Endothelial cell of umbilical vein (primary cell): ENCODE data around the gene ASB2. TPM values are rescaled to one million over a fixed set of nuclear protein-coding genes. Genes with fewer than 3 reads are reported as not detected.

ENCODE experiments used
- BruUV-seq: library from RNA; stranded (reverse); fragments of 400-500 nt; replicated peaks from 2 replicates; lab custom pipeline; 2021; lab: Mats Ljungman, UMichigan
- CTCF ChIA-PET: fragments of 300-600, 350-600 bp; sonication (Branson Sonifier 250); formaldehyde crosslinking; loops from one replicate; lab custom pipeline; 2021; ENCODE audit warnings: antibody characterized with exemption, inconsistent platforms; lab: Charles Lee
- POLR2A ChIA-PET: fragments of 300-600, 350-600 bp; sonication (Branson Sonifier 250); formaldehyde crosslinking; loops from one replicate; lab custom pipeline; 2021; ENCODE audit warnings: antibody characterized with exemption, inconsistent platforms; lab: Charles Lee
- DNase-seq: peaks from one replicate; pipeline ENCODE4 v3.0.0-alpha.2; 2011; ENCODE audit warnings: low read depth, low spot score
- FAIRE-seq: peaks from 2 replicates; lab custom pipeline; 2011; peaks lifted over from hg19 to GRCh38; lab: Jason Lieb, UNC
- H2AFZ ChIP-seq: 2 replicates; pipeline ENCODE4 v1.6.0; 2012; ENCODE audit warnings: low read depth, low read length, control low read depth, inconsistent platforms
- H3K27ac ChIP-seq: 2 replicates; pipeline ENCODE4 v1.5.1; 2011; ENCODE audit warnings: low read depth, mild to moderate bottlenecking, control low read depth, low read length, moderate library complexity; ENCODE audit not compliant: insufficient read depth
- H3K27me3 ChIP-seq, 2 experiments: 2 replicates each; pipeline versions ENCODE4 v1.6.0 to v1.6.1; 2011; ENCODE audit warnings: low read length in 2 of 2, mixed read lengths in 1 of 2; ENCODE audit not compliant: control insufficient read depth in 2 of 2, insufficient read depth in 2 of 2
- H3K36me3 ChIP-seq, 2 experiments: 2 replicates in 1 of 2; 3 replicates in 1 of 2; pipeline ENCODE4 v1.5.1; 2011; ENCODE audit warnings: low read length in 2 of 2, mild to moderate bottlenecking in 1 of 2, moderate library complexity in 1 of 2; ENCODE audit not compliant: control insufficient read depth in 2 of 2, insufficient read depth in 2 of 2; ENCODE audit errors: extremely low read depth in 1 of 2
- H3K4me1 ChIP-seq: 3 replicates; pipeline ENCODE4 v1.5.1; 2011; ENCODE audit warnings: mild to moderate bottlenecking, low read length; ENCODE audit not compliant: control insufficient read depth, insufficient read depth; ENCODE audit errors: extremely low read depth
- H3K4me2 ChIP-seq: 2 replicates; pipeline ENCODE4 v1.6.1; 2011; ENCODE audit warnings: low read length, control low read depth, mixed read lengths; ENCODE audit not compliant: insufficient read depth
- H3K4me3 ChIP-seq, 3 experiments: fragments of 200-600 bp in 1 of 3; sonication (generic), shearing (Covaris generic) in 1 of 3; replicated peaks in 1 of 3; 2 replicates each; pipeline ENCODE4 v1.5.1; 2011 to 2016; ENCODE audit warnings: control low read depth in 3 of 3, low read length in 3 of 3, mild to moderate bottlenecking in 2 of 3, inconsistent platforms in 1 of 3, low read depth in 1 of 3, moderate library complexity in 1 of 3; ENCODE audit not compliant: insufficient read depth in 1 of 3
- H3K79me2 ChIP-seq: 2 replicates; pipeline ENCODE4 v1.6.0; 2012; ENCODE audit warnings: low read length, inconsistent platforms; ENCODE audit not compliant: control insufficient read depth, insufficient read depth
- H3K9ac ChIP-seq: replicated peaks from 2 replicates; pipeline ENCODE3; 2011; ENCODE audit warnings: low read length, control low read depth; ENCODE audit not compliant: insufficient read depth; ENCODE audit errors: extremely low read depth
- H3K9me1 ChIP-seq: replicated peaks from 3 replicates; pipeline ENCODE4 v1.6.0; 2011; ENCODE audit warnings: mild to moderate bottlenecking, low read length; ENCODE audit not compliant: control insufficient read depth, insufficient read depth; ENCODE audit errors: extremely low read depth
- H3K9me3 ChIP-seq: replicated peaks from 2 replicates; pipeline ENCODE4 v1.5.1; 2012; ENCODE audit warnings: low read length, inconsistent platforms; ENCODE audit not compliant: control insufficient read depth, insufficient read depth
- H4K20me1 ChIP-seq: replicated peaks from 2 replicates; pipeline ENCODE3; 2011; ENCODE audit warnings: mild to moderate bottlenecking, low read length; ENCODE audit not compliant: control insufficient read depth, insufficient read depth; ENCODE audit errors: extremely low read depth
- CTCF ChIP-seq, 2 donors: IDR thresholded peaks; 1 replicate in 1 of 2; 2 replicates in 1 of 2; pipeline ENCODE4 v1.5.1; 2011; ENCODE audit warnings: low read length in 2 of 2, mild to moderate bottlenecking in 2 of 2, moderate library complexity in 2 of 2, control low read depth in 1 of 2, inconsistent platforms in 1 of 2, low read depth in 1 of 2; ENCODE audit not compliant: insufficient read depth in 1 of 2; ENCODE audit errors: extremely low read depth in 1 of 2
- EZH2 ChIP-seq: IDR thresholded peaks from 2 replicates; pipeline ENCODE4 v1.6.1; 2012; ENCODE audit warnings: borderline replicate concordance, low read depth, mild to moderate bottlenecking, moderate library complexity, low read length, inconsistent platforms; ENCODE audit not compliant: severe bottlenecking
- FOS ChIP-seq: IDR thresholded peaks from 2 replicates; pipeline ENCODE4 v1.6.1; 2011; ENCODE audit warnings: mild to moderate bottlenecking, low read length, moderate library complexity, borderline replicate concordance; ENCODE audit not compliant: insufficient read depth
- GATA2 ChIP-seq: IDR thresholded peaks from 2 replicates; pipeline ENCODE4 v1.7.0; 2011; ENCODE audit warnings: low read depth, mild to moderate bottlenecking, moderate library complexity, mixed read lengths, low read length; ENCODE audit not compliant: insufficient read length, insufficient read depth
- JUN ChIP-seq: IDR thresholded peaks from 2 replicates; pipeline ENCODE4 v1.6.1; 2011; ENCODE audit warnings: borderline replicate concordance, low read depth; ENCODE audit not compliant: insufficient read length, insufficient read depth
- MAX ChIP-seq: IDR thresholded peaks from 2 replicates; pipeline ENCODE4 v1.6.1; 2011; ENCODE audit not compliant: insufficient read depth, insufficient read length
- MYC ChIP-seq: IDR thresholded peaks from one replicate; pipeline ENCODE4 v1.6.1; 2011; ENCODE audit warnings: mild to moderate bottlenecking, low read depth, low read length
- POLR2A ChIP-seq: IDR thresholded peaks from 2 replicates; pipeline ENCODE4 v1.6.1; 2012; ENCODE audit warnings: low read depth, mild to moderate bottlenecking, control low read depth, low read length
- POLR2AphosphoS5 ChIP-seq: IDR thresholded peaks from 2 replicates; pipeline ENCODE4 v1.6.1; 2012; ENCODE audit warnings: low read depth, mild to moderate bottlenecking, control low read depth, low read length, moderate library complexity; ENCODE audit not compliant: insufficient read depth
- dilution Hi-C: fragments of 300-500 bp; cut with MboI; formaldehyde crosslinking; loops from one replicate; pipeline ENCODE4 v1.15.0; 2019; ENCODE audit warnings: low sequenced_read_pairs; ENCODE audit not compliant: extremely low pct_ligation_motif_present
- intact Hi-C: fragments of 100-400 bp; cut with micrococcal nuclease; formaldehyde crosslinking; loops from one replicate; pipeline ENCODE4 v1.10.0; 2022
- polyA plus RNA-seq, 4 experiments: library from polyadenylated mRNA; depleted of rRNA in 3 of 4; stranded (reverse) in 3 of 4; unstranded in 1 of 4; fragments of >200 nt; gene quantifications; 2 replicates each; pipeline versions ENCODE4 v1.2.1 to v1.2.3, GENCODE V29; 2011 to 2012; ENCODE audit warnings: missing spikeins in 1 of 4
- total RNA-seq: library from RNA; stranded (reverse); gene quantifications from 2 replicates; pipeline ENCODE4 v1.2.3, GENCODE V29; 2021

Gene ASB2
- total and polyA plus RNA-seq, 2 donors (not counting 3 experiments of a cell fraction or from before 2014, with no cell fraction given), result not detected

- dilution Hi-C loops, result no loop called here
Measured at GRCh38 chr14:93986955-93987354, 10.6 kb upstream of the ASB2 start.

More at GRCh38 chr14:93986955-93987354, 10.6 kb upstream of the ASB2 start:
- intact Hi-C loops, result no loop called here
- TF ChIP-seq FOS, result no peak
- no peak for TF ChIP-seq EZH2
- no peak for TF ChIP-seq GATA2
- no peak for TF ChIP-seq MAX
- TF ChIP-seq CTCF (IDR thresholded peaks at IDR 0.05; ENCODE audit: extremely low read depth in 1 of 2, insufficient read depth in 1 of 2, low read depth in 1 of 2, low read length in 2 of 2), result no peak
- TF ChIP-seq JUN, result no peak
- no peak for TF ChIP-seq MYC
- TF ChIP-seq POLR2AphosphoS5, result no peak
- TF ChIP-seq POLR2A, result no peak
- Histone ChIP-seq H3K79me2 (no peaks in the 10 kb centered on the region), H2AFZ (no peak overlapping the region), H3K9ac (no peak overlapping the region), H3K9me1 (no peaks in the 10 kb centered on the region), H3K36me3 (no peaks in the 10 kb centered on the region), H3K9me3 (no peaks in the 10 kb centered on the region), H3K4me3 (no peak overlapping the region), H3K4me2 (no peak overlapping the region), H3K4me1 (no peaks in the 10 kb centered on the region), H3K27ac (no peak overlapping the region), H3K27me3 (no peaks in the 10 kb centered on the region), H4K20me1 (no peaks in the 10 kb centered on the region)
- DNase-seq, result no peak
- ChIA-PET CTCF (interaction anchor here (1.9 kb wide), 1 partner anchor 47 kb away, joined by 11 read pairs; no protein-coding TSS in a partner anchor), POLR2A (no interaction called here)
- no peak for FAIRE-seq
- BruUV-seq, result no TSS peak
